GM19372 (cell line): ENCODE data around the gene SAE1.

ENCODE experiments used
- ATAC-seq: cut with Tn5 transposase; IDR thresholded peaks from one replicate; pipeline ENCODE4 v1.9.1; 2021; ENCODE audit warnings: mild to moderate bottlenecking, low read depth, moderate library complexity; ENCODE audit not compliant: unreplicated experiment

Gene SAE1

GRCh38 chr19:47203254-47203653 lies 72.6 kb downstream of the SAE1 start:
- ATAC-seq, result no peak

- ATAC-seq, result no peak
These were observed 78.9 kb downstream of the SAE1 start for GRCh38 chr19:47209319-47210179.

- no peak for ATAC-seq
These were observed 79.5 kb downstream of the SAE1 start for GRCh38 chr19:47210180-47210490.

DNA sequence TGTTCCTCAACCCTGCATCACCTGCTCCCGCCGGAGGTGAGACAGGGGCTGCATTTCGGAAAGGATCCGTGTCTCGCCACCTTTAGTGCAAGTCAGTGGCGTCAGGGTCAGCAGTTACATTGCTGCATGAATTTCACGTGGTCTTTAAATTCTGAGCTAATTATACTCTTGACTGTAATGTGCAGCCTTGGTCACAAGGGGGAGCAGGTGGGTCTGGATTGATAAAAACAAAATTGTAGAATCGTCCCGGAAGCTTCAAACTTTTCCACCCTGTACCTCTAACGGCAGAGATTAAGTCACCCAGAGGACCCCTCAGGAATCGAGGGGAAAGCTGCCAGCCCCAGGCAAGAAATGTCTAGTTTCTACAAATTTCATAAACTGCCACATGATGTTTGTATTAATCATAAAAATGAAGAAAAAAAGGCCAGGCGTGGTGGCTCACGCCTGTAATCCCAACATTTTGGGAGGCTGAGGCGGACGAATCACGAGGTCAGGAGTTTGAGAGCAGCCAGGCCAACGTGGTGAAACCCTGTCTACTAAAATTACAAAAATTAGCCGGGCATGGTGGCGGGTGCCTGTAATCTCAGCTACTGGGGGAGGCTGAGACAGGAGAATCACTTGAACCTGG lies 80.2 kb downstream of the SAE1 start:
- ATAC-seq, result no peak

- ATAC-seq, result no peak
These were observed 84.9 kb downstream of the SAE1 start for GRCh38 chr19:47215581-47215980.

- ATAC-seq, result no peak
These were observed 90.6 kb downstream of the SAE1 start for GRCh38 chr19:47221080-47221841.

DNA sequence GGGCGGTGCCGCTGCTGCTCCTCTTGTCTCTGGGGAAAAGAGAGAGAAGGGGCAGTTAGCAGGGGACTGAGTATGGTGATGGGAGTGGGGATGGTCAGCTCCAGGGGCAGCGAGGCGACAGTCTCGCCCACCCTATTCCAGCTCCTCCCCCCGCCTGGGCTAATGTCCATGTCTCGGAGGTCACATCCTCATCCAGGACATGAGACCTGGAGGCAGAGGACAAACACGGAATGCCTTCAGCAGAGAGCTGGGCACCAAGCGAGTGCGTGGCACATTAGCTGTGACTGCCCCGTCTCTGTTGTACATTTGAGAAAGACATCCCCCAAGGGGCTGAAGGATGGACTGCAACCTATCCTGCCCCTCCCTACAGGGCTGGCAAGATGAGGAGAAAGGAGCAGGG lies 91.3 kb downstream of the SAE1 start:
- ATAC-seq, result no peak

- peak; percentile 47 for ATAC-seq
These were observed 95.3 kb downstream of the SAE1 start for GRCh38 chr19:47225746-47226425.

DNA sequence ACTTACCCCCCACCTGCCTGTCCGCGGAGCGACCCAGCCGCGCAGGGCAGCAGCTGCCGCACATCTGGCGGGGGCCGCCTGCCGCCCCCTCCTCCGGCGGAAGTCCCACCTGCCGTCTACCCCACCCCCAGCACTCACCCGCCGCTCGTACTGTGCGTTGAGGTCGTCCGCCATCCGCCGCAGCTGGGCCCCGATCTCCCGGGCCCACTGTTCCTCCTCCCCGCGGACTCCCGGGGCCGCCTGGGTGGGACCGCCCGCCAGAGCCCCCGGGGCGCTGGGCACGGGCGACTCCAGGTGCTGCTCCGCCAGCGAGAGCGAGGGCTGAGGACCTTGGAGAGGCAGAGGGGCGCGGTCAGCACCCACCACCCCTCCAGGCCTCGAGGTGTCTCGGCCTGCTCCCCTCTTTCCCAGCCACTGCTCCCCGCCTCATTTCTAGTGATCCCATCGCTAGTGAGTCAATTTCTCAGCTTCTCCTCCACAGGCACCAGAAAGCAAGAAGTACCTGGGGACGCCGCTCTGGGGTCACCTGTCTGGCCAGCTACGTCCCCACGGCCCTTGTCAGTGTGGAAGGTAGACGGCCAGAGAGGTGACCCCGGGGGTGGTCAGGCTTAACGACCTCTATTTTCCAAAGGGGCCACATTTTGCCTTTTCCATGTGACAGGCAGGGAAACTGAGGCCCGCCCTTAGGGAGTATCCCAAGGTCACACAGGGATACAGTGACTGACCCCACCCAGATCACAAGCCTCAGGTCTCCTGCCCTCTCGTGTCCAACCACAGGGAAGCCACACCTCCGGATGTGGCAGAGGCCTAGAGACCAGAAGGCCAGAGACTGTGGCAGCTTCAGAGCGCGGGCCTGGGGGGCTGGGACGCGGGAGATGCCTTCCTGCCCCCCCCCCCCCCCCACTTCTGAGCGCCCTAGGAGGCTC lies 96.1 kb downstream of the SAE1 start:
- peak; percentile 22 for ATAC-seq

GRCh38 chr19:47227352-47228167 lies 96.9 kb downstream of the SAE1 start:
- ATAC-seq, result no peak

GRCh38 chr19:47228168-47228936 lies 97.7 kb downstream of the SAE1 start:
- no peak for ATAC-seq

- ATAC-seq, result no peak
These were observed 98.5 kb downstream of the SAE1 start for GRCh38 chr19:47228937-47229675.

GRCh38 chr19:47229676-47230053 lies 99.0 kb downstream of the SAE1 start:
- no peak for ATAC-seq

DNA sequence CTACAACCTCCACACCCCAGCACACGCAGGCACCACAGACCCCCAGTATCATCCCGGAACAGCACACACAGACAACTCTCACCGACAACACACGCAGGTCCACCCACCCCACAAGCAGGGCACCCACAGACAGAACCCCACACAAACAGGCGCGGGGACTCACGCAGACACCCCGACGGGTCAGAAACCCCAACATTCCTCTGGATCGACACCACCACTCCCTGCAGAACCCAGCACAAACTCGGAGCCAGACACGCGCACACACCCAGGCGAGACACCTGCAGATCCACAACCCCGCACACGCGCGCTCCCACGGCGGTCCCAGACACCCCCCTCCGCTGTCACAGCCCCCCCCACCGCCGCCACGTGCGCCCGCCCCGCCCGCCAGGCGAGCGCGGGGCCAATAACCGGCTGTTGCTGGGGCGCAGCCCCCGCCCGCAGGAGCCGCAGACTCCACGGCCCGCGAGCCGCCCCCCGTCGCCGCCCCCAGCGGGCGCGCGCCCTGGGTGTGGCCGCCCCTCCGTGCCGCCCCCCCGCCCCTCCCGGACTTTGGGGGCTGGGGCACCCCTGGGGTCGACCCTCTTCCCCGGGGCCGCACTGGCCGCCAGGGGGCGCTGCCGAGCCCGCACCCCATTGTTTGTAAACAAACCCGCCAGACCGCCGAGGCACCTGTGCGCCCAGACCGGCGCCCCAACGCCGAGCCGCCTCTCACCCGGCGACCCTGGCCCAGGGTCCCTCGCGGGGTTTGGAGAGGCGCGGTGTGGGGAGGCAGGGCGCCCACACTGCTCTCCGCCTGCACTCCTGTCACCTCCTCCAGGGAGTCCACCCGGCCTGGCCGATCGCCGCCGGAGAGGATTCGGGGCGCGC lies 99.7 kb downstream of the SAE1 start:
- ATAC-seq, result no peak

DNA sequence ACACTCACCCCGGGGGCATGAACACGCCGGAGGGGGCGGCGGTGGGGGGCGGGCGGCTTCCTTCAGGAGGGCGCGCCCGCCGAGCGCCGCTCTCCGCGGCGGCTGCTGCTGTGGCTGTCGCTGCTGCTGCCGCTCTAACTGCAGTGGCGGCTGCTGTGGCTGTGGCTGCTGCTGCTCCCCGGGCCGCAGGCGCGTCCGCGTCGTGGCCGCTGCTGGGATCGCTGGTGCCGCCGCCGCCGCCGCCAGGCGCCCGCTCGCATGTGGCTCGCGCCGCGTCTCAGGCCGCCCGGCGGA lies 100.2 kb downstream of the SAE1 start, which contains the start of gene BBC3:
BBC3 (minus strand) TSS at position 279 of the 294 bp plus-strand sequence. CDS start 2,768 bp downstream, outside the sequence.
- ATAC-seq, result no peak

GRCh38 chr19:47231215-47232054 lies 100.8 kb downstream of the SAE1 start:
- no peak for ATAC-seq
